K562 (cell line): ENCODE data around the gene FN3K. TPM values are rescaled to one million over a fixed set of nuclear protein-coding genes. Genes with fewer than 3 reads are reported as not detected.

Experiments
- ATF7 ChIP-seq: fragments of 450-650 bp; IDR thresholded peaks from 2 replicates; pipeline ENCODE4 v1.7.1; 2014; ENCODE audit warnings: mild to moderate bottlenecking, moderate library complexity
- BHLHE40 ChIP-seq: IDR thresholded peaks from 2 replicates; pipeline ENCODE4 v1.6.1; 2011; ENCODE audit warnings: low read length, improper control_type of control experiment
- ETS1 ChIP-seq: conservative IDR thresholded peaks from 2 replicates; pipeline ENCODE4 v1.6.1; 2011; ENCODE audit warnings: low read depth, mild to moderate bottlenecking, low read length; ENCODE audit not compliant: control insufficient read depth
- KAT8 ChIP-seq: fragments of 450-650 bp; IDR thresholded peaks from 2 replicates; pipeline ENCODE4 v1.6.1; 2016; ENCODE audit warnings: low read depth, mild to moderate bottlenecking
- MGA ChIP-seq: fragments of 450-650 bp; IDR thresholded peaks from 2 replicates; pipeline ENCODE4 v1.6.1; 2016; ENCODE audit warnings: mild to moderate bottlenecking, moderate library complexity
- SFPQ ChIP-seq: fragments of 200-400 bp; formaldehyde crosslinking; IDR thresholded peaks from 2 replicates; pipeline ENCODE4 v1.6.1; 2017; ENCODE audit warnings: mild to moderate bottlenecking, low read depth, low read length, moderate library complexity
- XRCC5 ChIP-seq: fragments of 200-400 bp; formaldehyde crosslinking; IDR thresholded peaks from 2 replicates; pipeline ENCODE4 v1.6.1; 2017; ENCODE audit warnings: low read depth, mild to moderate bottlenecking, low read length
- ZNF436 ChIP-seq: fragments of 250-450, 450-650 bp; sonication (Bioruptor Pico); formaldehyde crosslinking; IDR thresholded peaks from 2 replicates; pipeline ENCODE4 v1.7.0; 2020; ENCODE audit warnings: mild to moderate bottlenecking
- ZNF444 ChIP-seq: fragments of 250-450 bp; sonication (Bioruptor Pico); IDR thresholded peaks from 2 replicates; pipeline ENCODE4 v1.4.0; 2020; ENCODE audit warnings: mild to moderate bottlenecking, moderate library complexity
- polyA plus RNA-seq, 8 experiments: library from polyadenylated mRNA; depleted of rRNA in 4 of 8; stranded (reverse) in 5 of 8; unstranded in 3 of 8; fragments of >200 nt; fragmentation: Nextera tagmentation in 2 of 8; fragmentation: Illumina TruSeq in 1 of 8; extraction: Ambion mirVana in 2 of 8; extraction: Trizol in 1 of 8; gene quantifications; 2 replicates each; pipeline versions ENCODE4 v1.2.1 to v1.2.3, GENCODE V29; 2011 to 2014; ENCODE audit warnings: inconsistent platforms in 1 of 8, missing spikeins in 1 of 8
- total RNA-seq, 7 experiments: library from RNA; depleted of rRNA in 6 of 7; stranded (reverse); fragments of >200 nt in 6 of 7; fragmentation: Illumina TruSeq in 2 of 7; extraction: Trizol in 2 of 7; gene quantifications; 2 replicates each; pipeline versions ENCODE4 v1.2.1 to v1.2.3, GENCODE V29; 2011 to 2021; ENCODE audit warnings: low replicate concordance in 1 of 7

The FN3K gene
- total and polyA plus RNA-seq, 9 of the 15 experiments (the other 6 are each of a cell fraction or from before 2014, with no cell fraction given) = 0.08 to 22.7 (median 3.8) TPM

GRCh38 chr17:82737967-82738877 is 2.8 kb downstream of the FN3K start (continued):
- TF ChIP-seq XRCC5 (no peak), ATF7 (no peak), ZNF436 (CRISPR knock-in tag) (no peak), MGA (peak; percentile 98), ETS1 (no peak), ZNF444 (CRISPR knock-in tag) (no peak), BHLHE40 (peak; percentile 46; the same call in 1 of the 2 replicates), KAT8 (no peak), SFPQ (no peak)
